Tibial nerve (tissue), 3 donors: ENCODE measurements around the gene SYT15B.
"Not testable (repeated sequence)": the region's sequence is repeated elsewhere in the genome, so short reads cannot be mapped to it uniquely, and the experiment has no call there.

Experiments
- CTCF ChIP-seq, 5 experiments: fragments of 200-600 bp in 3 of 5; fragments of 450-650 bp in 2 of 5; sonication (generic) in 3 of 5; IDR thresholded peaks; one replicate each; pipeline ENCODE4 v1.5.1; 2016 to 2019; ENCODE audit warnings: antibody characterized with exemption in 5 of 5, mild to moderate bottlenecking in 3 of 5, moderate library complexity in 2 of 5
- POLR2A ChIP-seq, 2 donors: fragments of 450-650 bp; IDR thresholded peaks; one replicate each; pipeline ENCODE4 v1.6.1; 2017; ENCODE audit warnings: antibody characterized with exemption in 2 of 2, mild to moderate bottlenecking in 2 of 2, moderate library complexity in 2 of 2

DNA sequence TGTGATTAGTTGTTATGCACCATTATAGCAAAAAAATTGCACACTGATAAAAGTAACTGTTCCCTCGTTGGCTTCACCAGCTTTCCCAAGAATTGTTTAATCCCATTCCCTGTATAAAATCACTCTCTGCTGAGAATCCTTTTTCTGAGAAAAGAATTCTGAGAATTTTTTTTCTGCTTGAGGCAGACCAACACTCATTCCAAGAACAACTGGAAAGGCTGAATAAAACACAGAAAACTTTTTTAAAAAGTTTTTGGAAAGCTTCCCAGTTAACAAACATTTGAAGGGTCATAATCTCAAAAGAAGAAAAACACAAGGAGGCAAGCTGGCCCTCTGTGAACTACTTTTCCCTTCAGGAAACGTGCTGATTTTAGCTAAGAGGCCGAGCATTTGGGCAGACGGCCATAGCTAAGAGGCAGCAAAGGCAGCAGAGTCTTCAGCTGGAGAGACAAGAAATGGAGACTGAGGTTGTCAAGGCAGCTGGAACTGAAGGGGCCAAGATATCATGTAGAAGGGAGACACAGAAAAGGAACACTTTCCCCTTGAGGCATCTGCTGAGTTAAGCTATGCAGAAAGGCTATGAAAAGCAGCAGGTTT lies 16.5 kb downstream of the SYT15B start:
- not testable (repeated sequence) for TF ChIP-seq CTCF, POLR2A (IDR thresholded peaks at IDR 0.05)
